Muscle of back (tissue), 11 donors: ENCODE data around the gene LRRC58. TPM values are rescaled to one million over a fixed set of nuclear protein-coding genes. Genes with fewer than 3 reads are reported as not detected.

Source experiments
- DNase-seq, 3 donors: peaks; one replicate each; pipeline versions ENCODE4 v3.0.0 to v3.0.0-alpha.2; 2013
- polyA plus RNA-seq, 10 donors: library from polyadenylated mRNA; unstranded; fragments of 120-200 nt; gene quantifications; one replicate each; pipeline ENCODE4 v1.2.1, GENCODE V29; 2013; ENCODE audit not compliant: insufficient read length in 10 of 10

Gene LRRC58
- polyA plus RNA-seq, 10 donors = 8.8 to 19.3 (median 15.3) TPM

- DNase-seq = no peak
These were observed 68.6 kb downstream of the LRRC58 start for GRCh38 chr3:120280566-120280965.

- DNase-seq = no peak
These were observed 69.1 kb downstream of the LRRC58 start for GRCh38 chr3:120280026-120280425.

GRCh38 chr3:120276767-120277166, 72.4 kb downstream of the LRRC58 start:
- DNase-seq = no peak

- DNase-seq = peak; percentile 46 to 62 (median 62)
These were observed 73.5 kb downstream of the LRRC58 start for GRCh38 chr3:120275618-120276017.

- DNase-seq = peak; percentile 65 to 80 (median 71)
These were observed 74.4 kb downstream of the LRRC58 start for GRCh38 chr3:120274739-120275167.

Other genes starting within 250 kb of the LRRC58 start
- gene GPR156, start 64.1 kb downstream of the LRRC58 start, polyA plus RNA-seq = 1 to 10 TPM in 9 of 10 donors, under 1 TPM in 1; 0.88 to 2.2 (median 1.2) TPM
- 1,000 to 10,000 TPM in 3 of 10 donors, 100 to 1,000 TPM in 7; 611 to 1,193 (median 791) TPM for gene FSTL1, start 101.6 kb upstream of the LRRC58 start, polyA plus RNA-seq
- 100 to 1,000 TPM; 150 to 178 (median 163) TPM for gene NDUFB4, start 247.0 kb upstream of the LRRC58 start, polyA plus RNA-seq